SK-N-DZ (cell line): ENCODE results near the gene GJD2. TPM values are rescaled to one million over a fixed set of nuclear protein-coding genes. Genes with fewer than 3 reads are reported as not detected.

Experiments used
- DNase-seq: peaks from one replicate; pipeline ENCODE4 v3.0.0-alpha.2; 2015; ENCODE audit warnings: low spot score
- polyA plus RNA-seq, 2 experiments: library from polyadenylated mRNA; depleted of rRNA; stranded (reverse); fragments of >200 nt; gene quantifications; 2 replicates each; pipeline ENCODE4 v1.2.3, GENCODE V29; 2014

GJD2 gene
- polyA plus RNA-seq (2014; cell fraction: cytosol; rRNA removed), result 0.20 and 0.23 TPM in 2 replicates
- 0.46 TPM in 2 replicates for polyA plus RNA-seq (2014; cell fraction: nucleus; rRNA removed)

DNA sequence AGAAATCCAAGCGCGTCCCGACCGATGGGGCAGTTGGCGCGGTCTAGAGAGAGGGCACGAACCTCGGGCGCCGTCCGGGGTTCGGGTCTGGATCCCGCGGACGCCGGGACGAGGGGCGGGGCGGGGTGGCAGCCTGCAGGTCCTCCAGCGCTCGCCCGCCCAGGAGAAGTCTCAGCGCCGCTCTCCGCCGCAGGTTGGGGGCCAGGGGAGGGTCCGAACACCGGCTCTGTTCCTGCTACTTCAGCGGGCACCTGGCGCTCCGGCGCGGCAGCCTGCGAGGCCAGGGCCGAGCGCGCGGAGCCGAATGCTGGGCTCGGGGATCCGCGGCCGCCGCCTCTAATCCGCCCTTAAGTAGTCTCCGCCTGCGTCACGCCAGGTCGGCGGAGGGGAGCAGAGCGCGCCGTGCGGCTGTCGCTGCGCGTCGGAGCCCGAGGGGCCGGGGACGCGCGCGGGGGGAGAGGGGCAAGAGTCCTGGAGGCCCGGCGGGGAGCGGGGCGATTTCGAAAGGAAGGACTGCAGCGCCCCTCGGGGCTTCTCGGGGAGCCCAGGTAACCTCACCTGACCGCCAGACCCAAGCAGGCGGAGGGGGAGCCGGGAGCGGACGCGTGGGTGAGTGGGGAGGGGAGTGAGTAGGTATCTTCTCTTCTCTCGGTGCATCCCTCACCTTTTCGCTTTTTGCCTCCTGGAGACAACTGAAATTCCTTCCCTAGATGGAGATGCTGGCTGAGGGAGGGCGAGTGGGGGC, at the start of gene GJD2:
TSS of gene GJD2 (minus strand) at position 325 of the 745 bp plus-strand sequence. CDS start 510 bp downstream, outside the sequence.
- peak; percentile 36 for DNase-seq

DNA sequence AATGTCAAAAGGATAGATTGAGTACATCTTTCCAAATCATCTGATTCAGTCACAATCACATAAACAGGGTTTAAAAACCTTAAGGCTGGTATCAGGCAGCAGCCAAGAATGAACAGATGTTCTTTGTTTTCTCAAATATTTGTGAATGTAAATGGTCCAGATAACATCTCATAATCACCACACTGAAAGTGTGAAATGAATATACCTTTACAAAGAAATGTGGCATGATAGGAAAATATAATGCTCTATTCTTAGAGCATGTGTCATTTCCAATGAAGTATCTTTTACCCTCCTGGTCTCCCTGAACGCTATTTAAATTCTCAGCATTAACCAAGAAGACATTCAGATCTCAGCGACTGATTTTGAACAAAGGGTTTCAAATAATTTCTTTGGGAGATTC, 49.3 kb upstream of the GJD2 start:
- DNase-seq, result no peak

DNA sequence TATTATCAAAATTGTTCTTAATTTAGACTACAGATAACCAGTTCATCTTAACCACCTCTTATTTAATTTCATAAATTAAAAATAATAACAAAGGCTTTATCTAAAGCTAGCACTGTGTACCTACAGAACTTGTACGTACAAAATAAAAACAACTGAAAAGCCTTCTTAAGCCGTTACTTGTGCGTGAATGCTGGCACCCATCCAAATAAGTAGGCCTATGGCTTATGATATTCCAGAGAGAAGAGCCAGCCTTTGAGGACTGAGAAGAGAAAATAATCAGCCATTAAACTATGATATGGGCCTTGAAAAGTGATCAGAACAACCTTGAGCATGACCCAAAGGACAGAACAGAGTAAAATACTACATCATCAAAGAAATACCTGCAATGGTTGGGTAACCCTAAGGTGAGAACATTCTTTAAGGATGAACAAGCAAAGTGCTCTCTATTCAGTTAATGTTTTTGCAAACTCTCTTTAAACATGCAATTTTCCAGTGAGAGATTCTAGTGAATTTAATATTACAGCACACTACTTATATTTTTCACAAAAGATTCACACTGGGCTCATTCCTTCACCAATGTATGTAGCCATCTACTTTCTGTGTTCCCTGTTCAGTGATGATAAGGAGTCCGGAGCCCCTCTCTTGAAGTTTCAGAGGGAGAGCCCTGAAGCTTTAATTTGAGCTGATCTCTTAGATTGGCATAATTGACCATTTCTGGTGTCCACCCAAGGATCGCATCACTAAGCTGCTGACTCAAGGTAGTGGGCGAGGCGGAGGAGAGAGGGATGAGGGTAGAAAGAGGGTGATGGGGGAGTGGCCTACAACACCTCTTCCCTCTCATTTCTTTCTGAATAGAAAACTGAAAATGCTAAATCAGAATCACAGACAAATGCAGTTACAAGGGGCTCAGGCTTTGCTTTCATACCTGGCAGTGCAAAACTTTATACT, 48.3 kb upstream of the GJD2 start:
- no peak for DNase-seq

DNA sequence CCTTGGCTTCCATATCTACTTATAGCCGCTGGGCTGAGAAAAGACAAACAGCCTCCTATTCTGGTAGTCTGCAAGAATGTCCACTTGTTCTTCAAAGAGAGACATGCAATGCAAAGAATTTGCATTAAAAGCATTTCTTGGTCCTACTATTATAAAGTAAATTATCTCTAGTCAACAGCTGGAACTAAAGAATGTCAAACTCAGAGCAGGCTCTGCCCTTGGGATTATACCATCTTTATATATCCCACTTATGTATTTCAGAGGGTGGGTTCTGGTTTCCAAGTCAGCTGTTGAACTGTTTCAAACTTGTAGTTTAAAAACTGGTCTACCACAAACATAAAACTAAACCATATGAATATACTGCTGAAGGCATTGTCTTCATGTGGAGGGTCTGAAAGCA, 47.6 kb upstream of the GJD2 start:
- no peak for DNase-seq

DNA sequence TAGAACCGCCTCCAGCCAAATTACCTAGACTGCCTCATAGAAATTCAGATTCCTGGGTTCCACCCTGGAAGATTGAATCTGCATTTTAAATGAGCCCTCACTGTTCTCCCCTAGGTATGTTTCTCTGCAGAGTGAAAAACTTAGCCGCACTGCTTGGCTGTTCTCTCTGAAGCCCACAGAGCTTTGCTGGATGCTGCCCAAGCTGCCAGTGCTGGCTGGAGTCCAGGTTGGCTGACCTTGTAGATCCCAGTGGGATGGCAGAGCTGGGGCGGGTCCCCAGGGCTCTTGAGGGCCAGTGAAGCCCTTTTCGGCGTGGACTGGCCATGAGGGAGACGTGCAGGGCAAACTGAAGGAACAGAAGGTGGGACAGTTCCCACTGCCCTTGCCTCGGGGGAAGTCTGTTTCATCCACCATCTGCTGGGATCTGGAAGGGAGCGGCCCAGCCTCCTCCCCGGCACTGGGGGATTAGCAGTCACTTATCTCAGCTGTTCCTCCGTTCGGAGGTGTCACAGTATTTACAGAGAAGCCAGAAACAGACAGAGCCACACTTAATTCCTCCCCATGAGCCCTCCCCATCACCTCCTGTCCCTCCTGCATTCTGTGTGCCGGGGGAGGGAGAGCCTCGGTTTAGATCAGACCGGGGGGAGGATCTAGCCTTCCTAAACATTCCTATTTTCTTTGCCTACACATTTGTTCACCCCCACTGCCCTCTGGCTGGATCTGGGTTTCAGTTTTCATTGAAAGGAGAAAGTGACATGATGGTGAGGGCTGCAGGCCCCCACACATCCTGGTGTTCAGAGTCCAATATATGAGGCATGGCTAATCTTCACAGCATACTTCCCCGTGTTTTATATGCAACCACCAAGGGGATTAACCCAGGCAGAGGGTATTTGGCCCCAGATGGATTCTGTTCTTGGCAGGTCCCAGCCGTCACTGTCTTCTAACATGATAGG, 44.6 kb upstream of the GJD2 start:
- DNase-seq, result peak; percentile 23

DNA sequence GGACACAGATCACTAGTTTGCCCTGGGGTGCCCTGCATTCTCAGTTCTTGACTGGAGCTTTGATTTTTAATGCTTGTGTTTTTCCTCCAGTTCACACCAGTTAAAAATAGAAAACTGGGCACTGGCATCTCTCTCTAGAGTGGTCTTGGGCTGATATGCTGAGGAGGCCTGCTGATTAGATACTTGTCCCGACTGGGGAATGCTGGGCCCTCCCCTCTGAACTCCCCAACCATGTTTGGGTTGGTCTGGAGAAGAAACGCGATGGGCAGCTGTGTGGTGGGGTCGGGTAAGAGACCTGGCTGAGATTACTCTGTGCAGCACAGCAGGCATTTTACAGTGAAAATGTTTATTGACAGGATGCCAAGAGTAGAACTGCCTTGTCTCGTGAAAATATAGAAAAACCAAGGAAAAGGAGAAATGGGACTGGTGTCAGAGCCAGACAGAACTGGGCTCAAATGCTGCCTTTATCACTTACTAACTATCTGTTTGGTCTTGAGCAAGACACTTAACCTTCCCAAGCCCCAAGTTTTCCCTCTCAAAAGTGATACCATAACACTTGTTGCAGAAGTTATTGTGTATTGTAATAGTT, 42.1 kb upstream of the GJD2 start:
- no peak for DNase-seq

DNA sequence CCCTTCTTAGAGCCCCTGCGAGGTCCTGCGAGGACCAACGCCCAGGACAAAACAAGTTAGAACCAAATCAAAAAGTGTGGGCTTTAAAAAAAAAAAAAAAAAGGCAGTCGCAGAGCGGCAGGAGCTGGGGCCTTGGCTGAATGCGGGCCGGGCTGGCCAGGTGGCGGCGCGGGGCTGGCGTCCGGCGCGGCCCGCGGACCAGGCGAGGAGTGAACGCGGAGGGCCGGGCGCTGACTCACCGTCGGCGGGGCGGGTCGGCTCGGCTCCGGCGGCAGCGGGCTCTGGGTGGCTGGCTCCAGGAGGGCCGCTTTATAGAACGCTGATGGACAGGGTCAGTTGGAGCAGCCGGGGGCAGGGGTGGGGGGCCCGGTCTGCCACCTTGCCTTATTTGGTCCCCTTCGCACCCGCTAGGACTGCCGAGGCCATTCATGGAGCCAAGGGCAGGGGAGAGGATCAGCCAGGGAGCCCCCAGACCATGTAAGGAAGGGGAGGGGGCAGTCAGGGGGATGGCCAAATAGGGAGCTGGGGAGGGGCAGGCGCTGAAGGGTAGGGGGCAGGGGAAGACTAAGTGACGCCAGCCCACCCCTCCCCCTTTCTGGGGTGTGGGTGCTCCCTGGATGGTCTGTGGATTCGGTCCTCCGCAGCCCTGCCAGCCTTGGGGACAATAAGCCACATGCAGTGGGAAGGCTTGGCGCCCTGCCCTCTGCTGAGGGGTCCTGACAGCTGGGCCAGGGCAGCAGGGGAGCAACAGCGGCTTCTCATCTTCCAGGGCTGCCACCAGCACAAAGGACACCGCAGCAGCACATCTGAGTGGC, 40.7 kb upstream of the GJD2 start, which contains the start of gene ACTC1:
TSS of gene ACTC1 (minus strand) at position 283 of the 815 bp plus-strand sequence. CDS start 741 bp downstream, outside the sequence.
- no peak for DNase-seq

DNA sequence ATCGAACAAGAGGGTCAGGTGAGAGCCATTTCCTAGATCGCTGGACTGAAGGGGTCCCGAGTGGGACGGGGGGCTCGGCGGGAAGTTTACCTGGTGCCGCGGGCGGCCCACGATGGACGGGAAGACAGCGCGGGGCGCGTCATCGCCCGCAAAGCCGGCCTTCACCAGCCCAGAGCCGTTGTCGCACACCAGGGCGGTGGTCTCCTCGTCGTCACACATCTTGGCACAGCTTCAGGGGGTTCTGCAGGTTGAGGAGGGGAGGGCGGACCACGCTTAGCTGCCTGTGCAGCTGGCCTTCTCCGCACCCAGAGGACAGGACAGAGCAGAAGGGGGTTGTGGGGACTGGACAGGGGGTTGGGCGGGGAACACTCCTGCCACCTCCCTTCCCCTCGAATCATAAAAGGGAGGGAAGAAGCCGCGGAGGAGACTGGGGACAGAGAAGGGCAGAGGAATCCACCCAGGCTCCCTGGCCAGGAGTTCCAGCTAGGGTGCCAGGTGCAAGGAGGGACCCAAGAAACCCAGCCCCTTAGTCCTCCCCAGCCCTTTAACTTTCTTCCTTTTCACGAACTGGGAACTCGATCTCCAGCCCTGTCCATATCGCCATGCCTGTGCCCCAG, 39.9 kb upstream of the GJD2 start:
- DNase-seq, result no peak

DNA sequence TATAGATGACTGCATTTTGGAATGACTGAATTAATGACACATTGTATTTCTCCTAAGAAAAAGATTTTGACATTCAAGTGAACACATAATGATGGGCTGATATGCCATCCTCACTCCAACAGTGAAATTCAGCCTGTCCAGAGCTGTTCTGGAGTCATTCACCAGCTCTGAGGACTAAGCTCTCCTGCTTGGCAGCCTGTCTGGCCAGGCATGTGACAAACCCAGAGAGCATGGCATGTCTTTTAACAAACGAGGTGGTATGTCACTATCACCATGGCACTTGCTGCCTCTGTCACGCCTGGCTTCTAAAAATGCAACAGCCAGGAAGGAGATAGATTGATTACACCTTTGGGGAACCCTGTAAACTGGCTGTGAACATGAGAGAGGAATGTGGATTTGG, 39.1 kb upstream of the GJD2 start:
- no peak for DNase-seq

DNA sequence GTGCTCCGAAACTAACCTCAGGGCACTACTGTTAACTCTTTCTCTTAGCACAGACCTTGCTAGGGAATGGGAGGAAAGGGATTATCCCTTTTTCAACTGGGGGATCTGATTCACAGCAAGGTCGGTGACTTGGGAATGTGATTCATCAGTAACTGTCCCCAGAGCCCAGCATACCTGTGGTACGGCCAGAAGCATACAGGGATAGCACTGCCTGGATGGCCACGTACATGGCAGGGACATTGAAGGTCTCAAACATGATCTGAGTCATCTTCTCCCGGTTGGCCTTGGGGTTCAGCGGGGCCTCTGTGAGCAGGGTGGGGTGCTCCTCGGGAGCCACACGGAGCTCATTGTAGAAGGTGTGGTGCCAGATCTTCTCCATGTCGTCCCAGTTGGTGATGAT, 38.3 kb upstream of the GJD2 start:
- no peak for DNase-seq

DNA sequence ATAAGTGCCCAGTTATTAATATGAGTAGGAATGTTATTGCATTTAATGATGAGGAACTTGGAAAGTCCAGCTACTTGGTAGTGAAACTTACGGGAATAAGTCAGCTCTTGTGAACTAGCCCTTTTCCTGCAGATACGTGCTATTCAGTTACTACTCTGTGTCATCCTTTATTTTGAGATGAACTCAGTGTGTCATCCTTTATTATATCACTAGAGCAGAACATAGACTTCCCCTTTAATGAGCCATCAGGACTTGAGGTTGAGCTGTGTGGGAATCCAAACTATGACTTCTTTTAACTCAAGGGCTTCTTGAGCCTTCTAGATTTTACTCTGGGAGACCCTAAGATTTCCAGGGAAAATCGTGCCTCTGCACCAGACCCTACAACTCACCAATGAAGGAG, 36.9 kb upstream of the GJD2 start:
- DNase-seq, result no peak

DNA sequence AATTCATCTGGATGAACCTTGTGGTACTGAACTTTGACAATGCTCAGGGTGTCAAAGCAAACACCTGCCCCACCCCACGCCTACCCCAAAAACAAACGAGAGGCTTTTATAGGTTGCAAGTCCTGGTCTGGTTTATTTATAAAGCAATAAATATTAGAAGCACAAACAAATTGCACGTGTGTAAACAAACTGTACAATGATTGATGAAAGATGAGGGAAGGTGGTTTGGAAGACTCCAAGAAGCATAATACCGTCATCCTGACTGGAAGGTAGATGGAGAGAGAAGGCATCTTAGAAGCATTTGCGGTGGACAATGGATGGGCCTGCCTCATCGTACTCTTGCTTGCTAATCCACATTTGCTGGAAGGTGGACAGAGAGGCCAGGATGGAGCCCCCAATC, 35.3 kb upstream of the GJD2 start:
- no peak for DNase-seq

DNA sequence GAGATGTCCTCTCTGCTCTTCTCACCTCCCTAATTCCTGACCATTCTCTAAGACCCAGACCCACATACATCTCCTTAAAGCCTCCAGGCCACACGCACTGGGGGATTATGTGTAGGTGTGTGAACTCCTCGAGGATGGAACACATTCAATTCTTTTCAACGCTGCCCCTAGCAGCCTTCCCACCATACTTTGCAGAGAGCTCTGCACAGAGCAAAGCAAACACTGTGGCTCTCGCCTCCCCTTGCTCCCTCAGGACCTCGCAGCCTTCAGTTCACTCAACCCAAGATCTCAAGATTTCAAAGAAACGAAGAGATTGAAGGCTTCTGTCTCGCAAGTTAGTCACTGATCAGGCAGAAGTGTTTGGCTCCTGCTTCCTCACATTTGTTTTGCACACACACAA, 34.5 kb upstream of the GJD2 start:
- no peak for DNase-seq

DNA sequence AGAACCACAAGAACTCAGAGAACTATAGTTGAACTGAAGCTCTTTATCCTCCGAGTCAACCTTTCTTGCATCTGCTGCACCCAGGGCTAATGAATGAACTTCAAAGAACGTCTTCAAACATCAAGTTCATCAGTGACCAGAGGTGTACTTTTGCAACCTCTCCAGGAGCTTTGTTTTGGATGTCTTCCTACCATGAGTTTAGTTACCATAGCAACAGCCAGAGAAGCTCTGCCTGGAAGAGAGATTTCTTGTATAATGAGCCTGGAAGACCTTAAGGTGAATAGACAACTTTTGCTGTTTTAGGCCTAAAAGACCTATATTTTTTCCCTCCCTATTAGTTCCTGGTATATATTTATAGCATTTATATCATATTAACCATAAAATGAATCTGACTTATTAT, 31.4 kb upstream of the GJD2 start:
- DNase-seq, result no peak

DNA sequence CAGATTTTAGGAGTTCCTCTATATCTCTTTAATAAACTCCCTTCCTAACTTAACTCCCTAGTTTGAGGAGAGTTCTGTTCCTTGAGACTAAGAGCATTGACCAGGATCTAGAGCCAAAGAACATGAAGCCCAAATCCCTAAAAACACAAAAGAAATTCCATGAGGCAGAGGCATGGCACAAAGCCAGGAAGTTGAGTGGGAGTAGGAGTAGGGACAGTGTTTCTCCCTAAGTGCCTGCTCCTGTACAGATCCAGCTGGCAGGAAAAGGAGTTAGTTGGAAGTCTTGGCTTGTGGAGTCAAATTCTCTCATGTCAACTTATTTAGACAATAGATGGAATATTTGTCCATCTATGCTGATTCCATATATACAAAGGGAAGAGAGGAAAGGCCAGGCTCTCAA, 29.2 kb upstream of the GJD2 start:
- no peak for DNase-seq

DNA sequence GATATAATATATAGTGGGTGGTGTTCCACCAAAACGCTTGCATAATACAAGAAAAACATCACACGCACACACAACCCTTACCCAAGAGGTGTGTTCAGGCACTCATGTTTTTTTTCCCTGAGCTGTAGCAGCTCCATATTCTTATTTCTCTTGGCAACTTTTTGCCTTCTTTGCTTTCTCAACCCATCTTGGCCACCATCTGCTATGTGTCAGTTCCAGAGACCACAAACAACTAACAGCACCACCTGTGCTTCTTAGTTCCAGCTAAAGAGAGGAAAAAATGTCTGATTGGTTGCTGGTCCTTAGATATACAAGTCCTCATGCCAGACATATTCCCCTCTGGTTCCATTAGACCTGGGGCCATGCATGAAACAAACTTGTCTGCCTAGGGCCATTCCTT, 28.6 kb upstream of the GJD2 start:
- no peak for DNase-seq

DNA sequence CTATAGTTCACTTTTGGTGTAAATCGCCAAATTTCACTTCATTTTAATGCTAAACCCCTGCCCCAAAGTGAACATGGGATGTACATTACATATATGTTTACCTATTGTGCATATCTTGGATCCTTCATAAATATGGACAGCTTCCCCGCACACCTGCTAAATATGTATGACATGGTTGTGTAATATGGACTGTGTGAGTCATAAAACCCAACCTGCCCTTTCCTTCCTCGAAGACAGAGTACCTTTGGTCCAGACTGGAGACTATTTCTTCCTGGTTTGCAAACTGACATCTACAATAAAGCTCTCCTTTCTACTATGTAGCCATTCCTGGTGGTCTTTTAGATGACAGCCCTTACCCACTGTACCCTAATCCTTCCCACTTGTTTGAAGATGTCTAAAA, 28.1 kb upstream of the GJD2 start:
- DNase-seq, result no peak

DNA sequence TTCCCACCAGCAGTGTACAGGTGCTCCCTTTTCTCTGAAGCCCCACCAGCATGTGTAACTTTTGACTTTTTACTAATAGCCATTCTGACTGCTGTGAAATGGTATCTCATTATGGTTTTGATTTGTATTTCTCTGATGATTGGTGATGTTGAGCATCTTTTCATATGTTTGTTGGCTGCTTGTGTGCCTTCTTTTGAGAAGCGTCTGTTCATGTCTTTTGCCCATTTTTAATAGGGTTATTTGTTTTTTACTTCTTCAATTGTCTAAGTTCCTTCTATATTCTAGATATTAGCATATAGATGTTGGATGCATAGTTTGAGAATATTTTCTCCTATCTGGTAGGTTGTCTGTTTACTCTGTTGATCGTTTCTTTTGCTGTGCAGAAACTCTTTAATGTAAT, 25.9 kb upstream of the GJD2 start:
- DNase-seq, result no peak

DNA sequence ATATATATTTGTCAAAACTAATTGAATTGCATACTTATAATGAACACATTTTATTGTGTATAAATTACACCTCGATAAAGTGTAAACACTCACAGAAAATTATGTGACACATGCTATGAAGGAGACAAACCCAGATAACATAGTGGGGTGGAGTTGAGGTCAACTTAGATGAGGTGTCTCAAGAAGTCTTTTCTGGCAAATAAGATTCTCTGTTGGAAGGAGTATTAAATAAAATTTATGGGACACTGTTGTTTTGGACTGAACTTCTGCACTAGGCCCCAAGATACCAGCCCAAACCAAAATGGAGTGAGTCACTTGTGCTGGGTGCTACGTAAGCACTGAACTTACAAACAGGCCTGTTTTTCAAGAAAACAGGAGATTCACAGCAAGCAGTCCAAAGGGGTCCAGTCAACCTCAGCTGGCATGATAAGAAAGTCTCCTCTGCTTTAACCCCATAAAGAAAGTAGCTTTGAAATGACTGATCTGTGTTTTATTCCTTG, 21.9 kb upstream of the GJD2 start:
- no peak for DNase-seq
